Esophagus squamous epithelium (tissue), 4 donors: ENCODE data around the gene ETNPPL.

Source experiments
- POLR2A ChIP-seq, 4 donors: fragments of 450-650 bp; IDR thresholded peaks; one replicate each; pipeline ENCODE4 v1.6.1; 2017; ENCODE audit warnings: antibody characterized with exemption in 4 of 4, mild to moderate bottlenecking in 4 of 4, moderate library complexity in 3 of 4
- TF ChIP-seq, protein P1 (sequence below), 6 experiments: fragments of 450-650 bp in 4 of 6; fragments of 200-600 bp in 2 of 6; sonication (generic) in 2 of 6; IDR thresholded peaks; one replicate each; pipeline ENCODE4 v1.5.1; 2016 to 2019; ENCODE audit warnings: antibody characterized with exemption in 6 of 6, mild to moderate bottlenecking in 4 of 6, moderate library complexity in 4 of 6

DNA sequence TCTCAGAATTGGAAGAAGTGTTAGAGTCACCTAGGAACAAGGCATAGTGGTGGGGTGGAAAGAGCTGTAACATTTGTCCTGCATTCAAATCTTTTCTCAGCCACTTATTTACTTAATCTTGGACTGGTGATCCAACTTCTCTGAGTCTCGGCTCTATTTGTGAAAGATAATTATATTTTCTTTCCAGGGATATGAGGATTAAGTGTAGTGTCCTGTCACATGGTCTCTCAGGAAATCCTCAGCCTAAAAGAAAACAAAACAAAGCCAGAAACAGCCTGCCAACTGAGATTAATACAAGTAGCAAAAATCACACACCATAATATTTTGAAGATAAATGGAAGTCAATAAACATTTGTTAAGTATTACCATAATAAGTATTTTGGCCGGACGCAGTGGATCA lies 33.3 kb upstream of the ETNPPL start:
- TF ChIP-seq, protein P1, sequence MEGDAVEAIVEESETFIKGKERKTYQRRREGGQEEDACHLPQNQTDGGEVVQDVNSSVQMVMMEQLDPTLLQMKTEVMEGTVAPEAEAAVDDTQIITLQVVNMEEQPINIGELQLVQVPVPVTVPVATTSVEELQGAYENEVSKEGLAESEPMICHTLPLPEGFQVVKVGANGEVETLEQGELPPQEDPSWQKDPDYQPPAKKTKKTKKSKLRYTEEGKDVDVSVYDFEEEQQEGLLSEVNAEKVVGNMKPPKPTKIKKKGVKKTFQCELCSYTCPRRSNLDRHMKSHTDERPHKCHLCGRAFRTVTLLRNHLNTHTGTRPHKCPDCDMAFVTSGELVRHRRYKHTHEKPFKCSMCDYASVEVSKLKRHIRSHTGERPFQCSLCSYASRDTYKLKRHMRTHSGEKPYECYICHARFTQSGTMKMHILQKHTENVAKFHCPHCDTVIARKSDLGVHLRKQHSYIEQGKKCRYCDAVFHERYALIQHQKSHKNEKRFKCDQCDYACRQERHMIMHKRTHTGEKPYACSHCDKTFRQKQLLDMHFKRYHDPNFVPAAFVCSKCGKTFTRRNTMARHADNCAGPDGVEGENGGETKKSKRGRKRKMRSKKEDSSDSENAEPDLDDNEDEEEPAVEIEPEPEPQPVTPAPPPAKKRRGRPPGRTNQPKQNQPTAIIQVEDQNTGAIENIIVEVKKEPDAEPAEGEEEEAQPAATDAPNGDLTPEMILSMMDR (IDR thresholded peaks at IDR 0.05) = no peak
- TF ChIP-seq POLR2A (IDR thresholded peaks at IDR 0.05) = no peak
